Subcutaneous abdominal adipose tissue (tissue), 5 donors: ENCODE measurements around the gene FIGNL2.
A peak's percentile ranks its signal among the peaks of the same experiment; 100 is the strongest.
"Not testable (repeated sequence)": the region's sequence is repeated elsewhere in the genome, so short reads cannot be mapped to it uniquely, and the experiment has no call there.

Experiments
- H3K27ac ChIP-seq: one replicate; pipeline ENCODE4 v1.7.0; 2013; ENCODE audit warnings: low read depth, mild to moderate bottlenecking, inconsistent platforms, low read length, moderate library complexity
- H3K27me3 ChIP-seq, 5 donors: one replicate each; pipeline ENCODE4 v1.7.0; 2013; ENCODE audit warnings: low read length in 5 of 5, inconsistent platforms in 1 of 5; ENCODE audit not compliant: control insufficient read depth in 5 of 5, insufficient read depth in 4 of 5
- H3K36me3 ChIP-seq, 5 donors: one replicate each; pipeline ENCODE4 v1.7.0; 2013; ENCODE audit warnings: low read length in 5 of 5; ENCODE audit not compliant: control insufficient read depth in 5 of 5, insufficient read depth in 5 of 5
- H3K4me1 ChIP-seq, 5 donors: one replicate each; pipeline ENCODE4 v1.7.0; 2013; ENCODE audit warnings: low read length in 5 of 5, mild to moderate bottlenecking in 3 of 5, moderate library complexity in 1 of 5; ENCODE audit not compliant: control insufficient read depth in 5 of 5, insufficient read depth in 5 of 5
- H3K4me3 ChIP-seq, 5 donors: one replicate each; pipeline ENCODE4 v1.7.0; 2013; ENCODE audit warnings: low read length in 5 of 5, low read depth in 1 of 5
- H3K9ac ChIP-seq, 5 donors: one replicate each; pipeline ENCODE4 v1.7.0; 2013; ENCODE audit warnings: low read length in 5 of 5, mild to moderate bottlenecking in 4 of 5, moderate library complexity in 3 of 5
- H3K9me3 ChIP-seq, 5 donors: one replicate each; pipeline ENCODE4 v1.7.0; 2013; ENCODE audit warnings: low read length in 5 of 5; ENCODE audit not compliant: control insufficient read depth in 5 of 5
- donor health status: healthy.
- donor health status: healthy.
- donor health status: healthy.
- donor health status: healthy.
- donor health status: healthy.

Gene FIGNL2

DNA sequence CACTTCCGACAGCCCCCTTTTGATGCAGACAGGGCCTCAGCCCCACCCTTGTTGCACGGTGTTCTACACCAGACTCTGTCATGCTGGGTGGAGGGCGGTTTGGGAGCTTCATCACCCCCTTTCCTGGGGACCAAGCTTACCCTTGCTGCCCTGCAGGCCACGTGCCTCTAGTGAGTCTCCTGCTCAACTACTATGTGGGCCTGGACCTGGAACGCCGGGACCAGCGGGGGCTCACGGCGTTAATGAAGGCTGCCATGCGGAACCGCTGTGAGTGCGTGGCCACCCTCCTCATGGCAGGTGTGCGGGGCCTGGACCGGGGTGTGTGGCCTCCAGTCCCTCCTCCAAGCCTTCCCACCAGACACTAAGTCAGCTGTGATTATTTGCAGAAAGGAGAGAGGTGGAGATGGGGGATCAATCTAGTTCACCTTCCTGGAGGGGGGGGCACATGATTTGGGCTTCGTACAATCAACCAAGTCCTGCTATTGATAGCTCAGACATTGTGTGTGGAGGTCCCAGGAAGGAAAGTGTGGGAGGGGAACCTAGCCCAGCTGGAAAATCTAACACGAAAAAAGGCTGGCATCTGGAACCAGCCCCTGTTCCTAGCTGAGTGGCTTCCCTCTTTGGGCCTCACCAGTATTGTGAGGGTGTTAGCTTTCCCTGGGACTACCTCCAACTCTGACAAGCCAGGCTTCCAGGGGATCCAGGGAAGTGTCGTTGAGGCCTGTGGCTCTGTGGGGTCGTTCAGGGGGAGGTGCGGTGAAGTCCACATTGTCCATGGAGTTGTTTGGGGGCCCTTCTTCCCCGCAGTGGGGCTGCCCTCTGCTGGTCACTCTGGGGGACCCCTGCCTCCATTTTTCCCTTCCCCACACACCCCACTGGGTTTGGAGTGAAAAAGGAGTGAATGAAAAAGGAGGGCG, 41.0 kb upstream of the FIGNL2 start:
- H3K36me3 ChIP-seq, result no peaks in the 10 kb centered on the region
- no peaks in the 10 kb centered on the region for H3K9me3 ChIP-seq
- H3K4me3 ChIP-seq, result no peak overlapping the region
- peaks cover 3 to 21% (median 17%) of the 10 kb centered on the region in 5 donors for H3K4me1 ChIP-seq
- H3K27ac ChIP-seq, result no peak overlapping the region
- H3K27me3 ChIP-seq, result peaks cover 0 to 5% (median 0%) of the 10 kb centered on the region in 5 donors
- H3K9ac ChIP-seq, result no peak overlapping the region

DNA sequence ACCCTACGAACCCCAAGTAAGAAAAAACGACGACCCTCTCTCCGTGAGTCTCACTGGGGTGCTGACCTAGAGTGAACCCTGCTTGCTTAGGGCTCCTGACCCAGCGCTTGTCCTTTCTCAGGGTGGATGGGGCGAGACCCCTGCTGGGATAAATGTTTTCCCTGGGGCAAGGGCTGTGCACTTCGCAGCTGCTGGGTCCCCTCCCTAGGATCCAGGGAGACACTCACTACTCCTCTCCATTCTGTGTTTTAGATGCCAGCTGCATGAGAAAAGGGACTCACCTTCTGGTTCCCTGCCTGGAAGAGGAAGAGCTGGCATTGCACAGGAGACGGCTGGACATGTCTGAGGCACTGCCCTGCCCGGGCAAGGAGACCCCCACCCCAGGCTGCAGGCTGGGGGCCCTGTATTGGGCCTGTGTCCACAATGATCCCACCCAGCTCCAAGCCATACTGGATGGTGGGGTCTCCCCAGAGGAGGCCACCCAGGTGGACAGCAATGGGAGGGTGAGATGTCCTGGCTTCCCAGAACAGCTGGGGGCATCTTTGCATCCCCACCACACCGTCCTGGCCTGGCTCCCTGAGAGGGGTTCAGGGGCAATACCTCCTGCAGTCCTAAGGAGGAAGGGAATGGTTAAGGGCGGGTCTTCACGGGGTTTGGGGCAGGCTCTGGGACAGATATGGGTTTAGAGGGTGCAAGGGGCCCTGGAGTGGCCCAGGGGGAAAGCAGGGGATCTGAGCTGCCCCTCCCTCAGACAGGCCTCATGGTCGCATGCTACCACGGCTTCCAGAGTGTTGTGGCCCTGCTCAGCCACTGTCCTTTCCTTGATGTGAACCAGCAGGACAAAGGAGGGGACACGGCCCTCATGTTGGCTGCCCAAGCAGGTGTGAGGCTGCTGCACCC, 40.0 kb upstream of the FIGNL2 start:
- H3K27me3 ChIP-seq, result peaks cover 0 to 5% (median 0%) of the 10 kb centered on the region in 5 donors

DNA sequence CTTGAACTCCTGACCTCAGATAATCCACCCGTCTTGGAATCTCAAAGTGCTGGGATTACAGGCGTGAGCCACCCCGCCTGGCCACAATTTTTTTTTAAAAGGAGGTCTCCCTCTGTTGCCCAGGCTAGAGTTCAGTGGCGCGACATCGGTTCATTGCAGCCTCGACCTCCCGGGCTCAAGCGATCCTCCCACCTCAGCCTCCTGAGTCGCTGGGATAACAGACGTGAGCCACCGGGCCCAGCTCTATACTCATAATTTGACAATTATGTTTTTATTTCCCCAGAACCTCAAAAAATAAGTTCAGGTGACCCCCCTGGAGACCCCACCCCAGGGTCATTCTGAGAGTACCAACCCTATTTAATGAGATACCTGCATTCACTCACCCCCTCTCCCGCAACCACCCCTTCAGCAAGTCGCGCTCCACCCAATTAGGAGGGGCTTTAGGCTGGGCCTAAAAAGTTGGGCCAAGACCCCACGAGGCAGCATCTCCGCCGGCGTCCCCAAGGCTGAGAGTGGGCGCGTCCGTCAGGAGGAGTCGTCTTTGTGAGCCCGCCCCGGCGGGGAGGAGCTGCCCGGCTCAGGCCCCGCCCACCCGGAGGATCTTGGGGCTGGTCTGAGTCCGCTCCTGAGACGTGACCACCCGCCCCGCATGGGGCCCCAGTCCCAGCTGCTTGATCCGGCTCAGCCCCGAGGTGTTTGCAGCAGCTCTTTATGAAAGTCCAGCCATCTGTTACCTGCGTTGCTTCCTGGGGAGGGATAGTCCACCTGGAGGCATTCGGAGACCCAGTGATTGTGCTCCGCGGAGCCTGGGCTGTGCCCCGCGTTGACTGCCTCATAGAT, 39.2 kb upstream of the FIGNL2 start, which contains the start of gene ANKRD33:
ANKRD33 (plus strand) TSS at position 628 of the 840 bp plus-strand sequence; CDS start at position 712, 84 bp downstream.
- H3K36me3 ChIP-seq, result no peaks in the 10 kb centered on the region
- no peak within 1 kb of the TSS for H3K9ac ChIP-seq
- peaks cover 0 to 5% (median 0%) of the 10 kb centered on the region in 5 donors for H3K27me3 ChIP-seq
- H3K4me3 ChIP-seq, result no peak within 1 kb of the TSS
- H3K9me3 ChIP-seq, result no peaks in the 10 kb centered on the region
- H3K27ac ChIP-seq, result no peak within 1 kb of the TSS
- peaks cover 3 to 21% (median 17%) of the 10 kb centered on the region in 5 donors for H3K4me1 ChIP-seq

More for the DNA sequence above, 40.0 kb upstream of the FIGNL2 start:
- H3K4me1 ChIP-seq, result peaks cover 3 to 21% (median 17%) of the 10 kb centered on the region in 5 donors
- no peak overlapping the region for H3K27ac ChIP-seq
- no peaks in the 10 kb centered on the region for H3K36me3 ChIP-seq
- H3K9ac ChIP-seq, result no peak overlapping the region
- no peaks in the 10 kb centered on the region for H3K9me3 ChIP-seq
- H3K4me3 ChIP-seq, result no peak overlapping the region

DNA sequence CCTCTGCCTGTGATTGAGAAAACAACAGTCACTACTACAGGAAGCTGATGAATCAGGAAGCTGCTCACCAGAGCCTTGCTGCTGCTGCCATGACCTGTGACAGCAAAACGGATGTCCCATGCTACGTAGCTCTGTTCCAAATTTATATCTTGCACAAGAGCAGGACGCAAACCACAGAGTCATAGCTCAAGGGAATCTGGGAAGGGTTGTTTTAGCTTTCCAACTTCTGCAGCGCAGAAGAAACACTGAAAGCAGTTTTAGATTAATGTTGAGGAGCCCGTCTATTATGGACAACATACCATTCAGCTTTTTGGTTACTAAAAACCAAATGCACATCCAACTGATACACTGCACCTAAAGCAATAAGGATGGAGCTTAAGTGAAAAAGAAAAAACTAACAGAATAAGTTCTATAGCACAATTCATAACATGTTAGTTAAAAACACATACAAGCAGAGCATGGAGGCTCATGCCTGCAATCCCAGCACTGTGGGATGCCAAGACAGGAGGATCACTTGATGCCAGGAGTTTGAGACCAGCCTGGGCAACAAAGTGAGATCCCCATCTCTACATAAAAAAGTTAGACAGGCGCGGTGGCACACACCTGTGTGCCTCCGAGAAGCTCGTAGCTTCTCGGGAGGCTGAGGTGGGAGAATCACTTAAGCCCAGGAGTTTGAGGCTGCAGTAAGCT, 37.6 kb upstream of the FIGNL2 start:
- peak overlapping the region; percentile 54 for H3K27ac ChIP-seq
- H3K9ac ChIP-seq, result peak overlapping the region in 1 of 5 donors; percentile 33

DNA sequence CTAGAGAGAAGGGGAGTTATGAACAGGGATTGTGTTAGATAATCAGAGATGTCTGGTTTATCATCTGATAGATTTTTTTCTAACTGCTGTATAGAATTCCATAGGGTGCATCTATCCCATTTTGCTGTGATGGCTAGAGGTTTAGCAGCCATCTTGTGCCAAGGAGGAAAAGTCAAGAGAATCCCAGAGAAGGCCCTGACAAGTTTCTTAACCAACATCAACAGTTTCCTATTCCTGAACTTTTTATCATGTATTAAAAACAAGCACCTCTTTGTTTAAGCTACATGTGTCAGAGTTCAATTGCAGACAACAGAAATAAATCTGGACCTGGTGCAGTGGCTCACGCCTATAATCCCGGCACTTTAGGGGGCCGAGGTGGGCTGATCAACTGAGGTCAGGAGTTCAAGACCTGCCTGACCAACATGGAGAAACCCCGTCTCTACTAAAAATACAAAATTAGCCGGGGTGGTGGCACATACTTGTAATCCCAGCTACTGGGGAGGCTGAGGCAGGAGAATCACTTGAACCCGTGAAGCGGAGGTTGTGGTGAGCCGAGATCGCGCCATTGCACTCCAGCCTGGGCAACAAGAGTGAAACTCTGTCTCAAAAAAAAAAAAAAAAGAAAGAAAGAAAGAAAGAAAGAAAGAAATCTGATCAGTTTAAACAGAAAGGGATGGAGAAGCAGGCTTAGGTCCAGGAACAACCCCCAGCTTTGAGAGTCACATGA, 36.9 kb upstream of the FIGNL2 start:
- H3K9me3 ChIP-seq, H3K36me3 ChIP-seq, H3K9ac ChIP-seq, H3K27me3 ChIP-seq: not testable (repeated sequence)
- H3K4me3 ChIP-seq, result peak overlapping the region in 2 of 5 donors; percentile 18 to 26
- H3K27ac ChIP-seq, result peak overlapping the region; percentile 60
- peaks cover 3 to 21% (median 17%) of the 10 kb centered on the region in 5 donors for H3K4me1 ChIP-seq

More for the DNA sequence above, 37.6 kb upstream of the FIGNL2 start:
- H3K27me3 ChIP-seq, result peaks cover 0 to 5% (median 0%) of the 10 kb centered on the region in 5 donors
- H3K4me1 ChIP-seq, result peaks cover 3 to 21% (median 17%) of the 10 kb centered on the region in 5 donors
- no peaks in the 10 kb centered on the region for H3K9me3 ChIP-seq
- peak overlapping the region in 3 of 5 donors; percentile 11 to 29 (median 26) for H3K4me3 ChIP-seq
- H3K36me3 ChIP-seq, result no peaks in the 10 kb centered on the region

DNA sequence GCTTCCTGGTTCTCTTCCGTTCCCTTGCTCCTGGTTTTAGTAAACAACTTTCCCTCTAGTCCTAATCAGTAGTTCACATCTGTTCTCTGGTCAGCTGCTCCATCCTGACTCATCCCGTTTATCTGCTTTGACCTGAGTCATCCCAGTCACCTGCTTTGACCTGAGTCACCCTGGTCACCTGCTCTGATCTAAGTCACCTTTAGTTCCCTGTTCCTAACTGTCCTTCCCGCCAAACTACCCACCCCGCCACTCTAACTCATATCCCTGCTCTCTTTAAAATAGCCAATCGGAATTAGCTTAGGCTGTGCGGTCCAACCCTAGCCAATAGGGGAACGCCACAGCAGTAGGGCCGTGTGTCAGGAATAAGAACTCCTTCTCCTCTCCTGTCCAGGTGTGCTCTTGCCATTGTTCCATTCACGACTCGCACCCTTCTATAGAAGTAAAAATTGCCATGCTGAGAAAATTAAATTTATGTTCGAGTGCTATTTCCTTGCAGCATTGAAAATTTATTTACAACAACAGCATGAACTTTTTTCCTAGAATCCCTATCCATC, 36.2 kb upstream of the FIGNL2 start:
- Histone ChIP-seq H3K27ac (peak overlapping the region; percentile 60), H3K36me3 (no peaks in the 10 kb centered on the region), H3K9me3 (no peaks in the 10 kb centered on the region), H3K4me3 (no peak overlapping the region), H3K4me1 (peaks cover 3 to 21% (median 17%) of the 10 kb centered on the region in 5 donors), H3K27me3 (peaks cover 0 to 5% (median 0%) of the 10 kb centered on the region in 5 donors), H3K9ac (no peak overlapping the region)

DNA sequence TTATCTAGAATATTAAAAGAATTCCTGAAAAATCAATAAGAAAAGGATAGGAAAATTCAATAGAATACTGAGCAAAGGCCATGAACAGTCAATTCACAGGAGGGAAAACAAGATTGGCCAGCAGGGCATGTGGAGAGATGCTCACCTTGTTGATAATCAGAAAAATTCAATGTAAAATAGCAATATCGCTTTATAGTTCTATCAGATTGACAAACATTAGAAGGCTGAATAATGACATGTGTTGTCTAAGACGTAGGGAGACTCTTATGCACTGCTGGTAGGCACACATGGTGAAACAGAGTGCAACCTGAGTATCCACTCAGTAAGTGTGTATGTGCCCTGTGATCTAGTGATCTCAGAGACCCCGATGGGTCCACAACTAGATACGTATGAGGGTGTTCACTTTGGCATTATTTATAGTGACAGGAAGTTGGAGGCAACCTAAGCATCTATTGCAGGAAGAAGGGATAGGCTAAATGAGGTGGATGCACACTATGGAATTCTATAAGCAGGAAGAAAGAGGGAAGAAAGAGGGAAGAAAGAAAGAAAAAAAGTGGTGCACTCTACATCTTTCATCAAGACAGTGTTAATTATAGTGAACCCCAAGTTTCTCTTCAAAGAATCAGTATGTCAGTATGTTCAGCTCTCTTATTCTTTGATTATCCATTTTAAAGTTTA, 35.6 kb upstream of the FIGNL2 start:
- Histone ChIP-seq H3K9me3 (no peaks in the 10 kb centered on the region), H3K27ac (no peak overlapping the region), H3K27me3 (peaks cover 0 to 5% (median 0%) of the 10 kb centered on the region in 5 donors), H3K4me3 (no peak overlapping the region), H3K36me3 (no peaks in the 10 kb centered on the region), H3K4me1 (peaks cover 3 to 21% (median 17%) of the 10 kb centered on the region in 5 donors), H3K9ac (no peak overlapping the region)

DNA sequence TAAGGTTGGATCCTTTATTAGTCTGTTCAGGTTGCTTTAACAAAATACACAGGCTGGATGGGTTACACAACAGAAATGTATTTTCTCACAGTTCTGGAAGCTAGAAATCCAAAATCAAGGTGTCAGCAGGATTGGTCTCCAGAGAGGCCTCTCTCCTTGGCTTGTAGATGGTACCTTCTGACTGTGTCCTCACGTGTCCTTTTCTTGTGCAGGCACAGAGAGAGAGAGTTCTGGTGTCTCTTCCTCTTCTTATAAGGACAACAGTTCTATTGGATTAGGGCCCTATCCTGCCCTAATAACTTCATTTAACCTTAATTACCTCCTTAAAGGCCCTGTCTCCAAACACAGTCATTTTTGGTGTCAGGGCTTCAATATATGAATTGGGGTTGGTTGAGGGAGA, 34.8 kb upstream of the FIGNL2 start:
- no peak overlapping the region for H3K4me3 ChIP-seq

More for the DNA sequence above, 34.8 kb upstream of the FIGNL2 start:
- Histone ChIP-seq H3K4me1 (peaks cover 3 to 21% (median 17%) of the 10 kb centered on the region in 5 donors), H3K27ac (no peak overlapping the region), H3K36me3 (no peaks in the 10 kb centered on the region), H3K9ac (no peak overlapping the region), H3K27me3 (peaks cover 0 to 2% (median 0%) of the 10 kb centered on the region in 5 donors), H3K9me3 (no peaks in the 10 kb centered on the region)
